CD4-positive, alpha-beta T cell treated with Interferon gamma for 1 hour (primary cell): Measurements from ENCODE around the gene XPNPEP1.

Experiments used
- DNase-seq: peaks from one replicate; pipeline ENCODE4 v3.0.0-alpha.2; 2020

XPNPEP1 gene

DNA sequence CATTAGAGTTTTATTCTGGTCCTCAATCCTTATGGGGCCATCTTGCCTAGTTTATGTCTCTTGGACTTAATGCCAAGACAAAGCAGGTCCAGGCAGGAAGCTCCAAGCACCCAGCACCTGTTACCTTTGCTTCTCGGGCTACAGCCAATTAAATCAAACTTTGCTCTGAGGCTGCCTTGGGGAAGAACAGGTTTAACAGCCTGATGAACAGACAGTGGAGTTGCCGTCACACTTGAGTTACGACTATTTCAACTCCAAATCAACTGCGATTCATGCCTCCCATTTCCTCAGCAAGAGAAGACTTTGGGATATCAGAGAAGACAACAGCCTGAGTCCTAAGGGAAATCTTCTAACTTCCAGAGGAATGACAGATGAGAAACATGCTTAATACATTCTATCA lies 62.2 kb downstream of the XPNPEP1 start:
- DNase-seq = no peak

DNA sequence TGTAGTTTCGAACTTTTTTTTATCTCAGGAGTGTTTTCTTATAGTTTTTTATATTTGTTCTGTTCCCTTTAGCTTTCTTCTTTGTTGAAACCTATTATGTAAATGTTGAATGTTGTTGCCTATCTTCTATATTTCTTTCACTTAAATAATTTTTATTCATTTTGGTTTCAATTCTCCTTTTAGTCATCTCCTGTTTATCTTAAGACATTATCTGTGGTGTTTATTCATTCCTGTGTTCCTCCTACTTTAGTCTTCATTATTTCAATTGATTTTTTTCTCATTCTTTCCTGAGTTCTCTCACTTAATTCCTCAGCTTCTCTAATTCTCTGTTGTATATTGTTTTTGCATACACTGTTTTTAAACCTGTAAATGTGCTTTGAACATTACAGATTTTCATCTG lies 64.1 kb downstream of the XPNPEP1 start:
- no peak for DNase-seq

DNA sequence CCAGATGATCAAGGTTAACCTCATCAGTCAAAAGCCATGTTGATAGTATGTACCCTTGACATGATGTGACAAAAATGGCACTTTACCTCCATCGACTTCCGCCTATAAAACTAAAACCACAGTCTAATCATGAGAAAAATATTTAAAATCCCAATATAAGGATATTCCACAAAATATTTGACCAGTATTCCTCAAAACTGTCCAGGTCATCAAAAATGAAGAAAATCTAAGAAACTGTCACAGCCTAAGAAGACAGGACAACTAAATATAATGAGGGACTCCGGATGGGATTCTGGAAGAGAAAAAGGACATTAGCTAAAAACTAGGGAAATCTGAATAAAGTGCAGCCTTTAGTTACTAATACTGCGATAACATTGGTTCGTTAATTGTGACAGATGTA lies 67.6 kb downstream of the XPNPEP1 start:
- no peak for DNase-seq

DNA sequence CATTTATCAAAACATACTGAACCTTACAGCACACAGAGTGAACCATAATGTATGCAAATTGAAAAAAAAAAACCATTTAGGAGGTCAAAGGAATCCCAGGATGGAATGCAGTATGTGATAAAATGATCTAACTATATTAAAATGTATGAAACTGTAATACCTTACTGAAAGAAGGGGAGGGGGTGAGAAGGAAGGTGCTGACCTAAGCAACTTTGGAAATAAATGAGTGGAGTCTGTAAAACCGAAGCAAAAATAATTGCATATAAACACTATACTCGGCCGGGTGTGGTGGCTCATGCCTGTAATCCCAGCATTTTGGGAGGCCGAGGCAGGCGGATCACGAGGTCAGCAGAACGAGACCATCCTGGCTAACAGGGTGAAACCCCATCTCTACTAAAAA lies 69.4 kb downstream of the XPNPEP1 start:
- no peak for DNase-seq

DNA sequence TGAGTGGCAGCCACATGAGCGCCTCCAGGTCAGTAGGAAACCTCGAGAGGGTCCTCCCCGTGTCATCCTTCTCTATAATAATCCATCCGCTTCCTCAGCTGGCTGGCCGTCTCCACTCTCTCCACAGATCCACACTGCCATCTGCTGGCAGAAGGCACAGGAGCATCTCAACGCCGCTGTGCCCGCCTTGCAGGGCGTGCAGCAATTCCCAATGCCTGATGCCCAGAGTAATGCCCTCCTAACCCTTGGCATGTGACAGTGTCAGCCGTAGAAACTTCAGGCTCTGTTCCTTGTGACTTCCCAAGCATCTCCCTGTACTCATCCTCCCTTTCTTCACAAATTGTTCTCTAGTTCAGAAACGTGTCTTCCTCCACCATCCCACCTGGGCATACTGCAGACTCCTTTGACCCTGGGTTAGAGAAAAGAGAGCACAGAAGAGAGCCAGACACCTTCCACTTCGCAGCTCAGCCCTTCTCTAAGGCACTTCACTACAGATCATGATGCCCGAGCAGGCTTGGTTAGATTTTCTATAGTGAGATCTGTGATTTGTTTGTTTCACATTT lies 70.8 kb downstream of the XPNPEP1 start:
- DNase-seq = peak; percentile 57

DNA sequence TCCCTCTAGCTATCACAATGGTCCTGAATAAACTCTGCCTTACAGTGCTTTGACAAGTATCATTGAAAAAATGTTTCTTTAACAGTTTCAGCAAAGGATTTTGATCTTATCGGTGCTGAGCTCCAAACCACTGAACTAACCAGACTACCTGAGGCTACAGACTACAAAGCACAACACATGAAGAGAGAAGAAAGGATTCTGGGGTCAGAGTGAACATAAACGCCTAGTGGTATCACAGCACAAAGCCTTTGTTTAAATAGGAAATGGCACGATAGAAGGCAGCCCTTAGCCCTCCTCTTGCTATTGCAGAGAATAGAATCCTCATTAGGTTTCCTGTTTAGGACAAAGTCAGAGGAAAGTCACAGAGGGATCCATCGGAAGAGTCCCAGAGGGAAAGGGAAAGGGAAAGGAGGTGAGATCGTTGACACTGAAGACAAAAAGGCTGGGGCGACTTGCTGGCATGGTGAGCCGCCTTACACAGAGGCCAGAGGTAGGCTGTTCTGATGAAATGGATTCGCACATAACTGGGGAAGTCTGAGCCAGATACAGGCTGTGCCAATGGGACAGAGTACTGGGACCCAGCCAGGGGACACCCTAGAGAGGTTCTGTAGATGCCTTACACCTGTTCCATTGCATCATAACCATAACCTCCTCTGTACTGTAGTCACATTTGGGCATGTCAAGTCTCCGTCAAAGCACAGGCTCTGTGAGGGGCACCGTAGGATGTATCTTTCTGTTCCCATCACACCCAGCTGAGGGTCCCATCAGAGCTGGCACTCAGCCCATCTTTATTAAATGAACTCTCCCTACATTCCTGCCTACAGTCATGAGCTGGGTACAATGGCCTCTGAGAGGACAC lies 71.5 kb downstream of the XPNPEP1 start:
- DNase-seq = no peak

DNA sequence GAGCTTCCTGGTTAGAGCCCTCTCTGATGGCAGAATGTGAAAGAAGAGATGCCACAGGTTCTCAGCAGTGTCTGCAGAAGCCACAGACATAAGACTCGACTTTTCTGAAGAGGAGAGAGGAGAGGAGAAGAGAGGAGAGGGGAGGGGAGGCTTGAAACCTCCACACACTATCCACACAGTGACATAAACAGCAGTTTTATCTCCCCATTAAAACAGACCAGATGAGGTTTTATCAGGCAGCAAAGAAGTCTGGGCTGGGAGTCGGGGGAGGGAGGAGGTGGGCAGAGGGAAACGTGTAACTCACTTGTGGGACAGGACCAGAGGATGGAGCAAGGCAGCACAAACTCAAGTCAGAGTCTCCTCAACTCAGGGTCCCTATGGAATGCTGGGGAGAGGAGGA lies 76.5 kb downstream of the XPNPEP1 start:
- DNase-seq = no peak

DNA sequence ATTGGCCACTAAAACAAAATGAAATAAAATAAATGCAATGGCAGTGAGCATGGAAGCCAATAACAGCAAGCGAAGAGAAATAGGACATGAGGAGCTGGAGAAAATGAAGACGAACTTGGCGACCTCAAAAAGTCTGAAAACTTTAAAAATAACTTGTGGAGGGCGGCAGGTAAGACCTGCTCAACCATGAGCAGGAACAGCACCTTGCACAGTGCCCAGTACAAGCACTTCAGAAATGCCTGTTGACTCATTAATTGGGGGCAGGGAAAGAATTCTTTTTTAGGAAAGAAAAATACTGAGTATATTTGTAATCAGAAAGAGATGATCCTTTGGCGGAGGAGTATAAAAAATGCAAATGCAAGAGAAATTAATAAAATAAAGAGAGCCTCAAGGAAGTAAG lies 78.0 kb downstream of the XPNPEP1 start:
- no peak for DNase-seq

DNA sequence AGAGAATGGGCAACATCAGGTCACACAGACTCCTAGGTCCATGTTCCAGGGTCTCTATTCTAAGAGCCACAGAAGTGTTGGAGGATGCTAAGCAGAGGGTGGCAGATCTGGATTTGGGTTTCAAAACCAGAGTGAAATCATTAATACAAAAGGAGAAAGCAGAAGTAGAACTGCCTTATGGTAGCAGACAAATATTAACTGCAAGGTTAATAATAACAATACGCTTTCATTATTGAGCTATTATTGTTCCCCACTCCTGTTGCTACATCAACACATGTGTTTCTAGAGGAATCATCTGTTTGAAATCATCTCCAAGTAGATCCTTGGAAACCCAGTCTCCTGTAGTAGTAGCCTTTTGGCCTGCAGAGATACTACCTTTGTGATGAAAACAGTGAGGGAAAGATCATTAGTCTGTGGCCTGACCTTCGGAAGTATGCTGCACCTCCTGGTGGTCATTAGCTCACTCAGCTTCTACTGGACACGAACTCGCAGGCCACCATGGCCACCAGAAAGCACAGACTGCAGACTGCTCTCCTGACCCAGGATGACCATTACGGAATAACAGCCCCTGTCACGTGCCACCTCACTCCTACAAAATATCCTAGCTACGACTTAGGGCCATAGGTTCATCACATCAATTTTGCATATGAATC lies 84.6 kb downstream of the XPNPEP1 start:
- DNase-seq = no peak

DNA sequence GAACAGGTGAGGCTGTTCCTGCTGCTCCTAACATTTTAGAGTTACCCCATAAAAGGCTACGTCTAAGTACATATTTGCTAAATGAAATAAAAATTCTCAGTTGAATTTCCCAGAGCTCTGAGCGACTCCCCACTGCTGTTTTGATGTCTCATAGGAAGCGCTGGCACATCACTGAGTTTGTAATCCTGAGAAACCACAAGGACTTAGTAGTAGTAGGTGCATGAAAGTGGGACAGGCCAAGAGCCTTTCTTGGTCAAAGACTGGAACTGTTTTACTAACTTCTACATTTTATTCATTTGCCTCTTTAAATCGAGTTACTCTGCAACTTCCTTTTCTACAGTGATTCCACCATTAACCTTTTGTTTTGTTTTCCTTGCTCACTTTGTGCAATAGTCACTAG lies 85.9 kb downstream of the XPNPEP1 start:
- DNase-seq = no peak

DNA sequence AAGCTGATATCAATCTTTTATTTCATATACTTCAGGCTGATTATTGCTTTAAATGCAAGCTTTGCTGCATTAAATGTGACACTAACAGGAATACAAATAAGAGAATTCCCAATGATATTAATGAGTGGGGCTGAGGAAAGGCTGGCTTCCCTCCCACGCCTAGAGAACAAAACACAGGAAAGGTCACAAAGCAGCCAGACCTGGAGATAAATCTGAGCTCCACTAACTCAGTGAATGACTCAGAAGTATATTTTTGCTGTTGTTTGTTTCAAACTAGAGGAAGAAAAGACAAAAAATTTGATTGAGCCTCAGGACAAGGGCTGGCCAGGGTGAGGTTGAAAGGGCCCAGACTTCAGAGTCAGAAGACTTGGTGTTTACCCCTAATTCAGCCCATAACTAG lies 88.1 kb downstream of the XPNPEP1 start:
- no peak for DNase-seq

DNA sequence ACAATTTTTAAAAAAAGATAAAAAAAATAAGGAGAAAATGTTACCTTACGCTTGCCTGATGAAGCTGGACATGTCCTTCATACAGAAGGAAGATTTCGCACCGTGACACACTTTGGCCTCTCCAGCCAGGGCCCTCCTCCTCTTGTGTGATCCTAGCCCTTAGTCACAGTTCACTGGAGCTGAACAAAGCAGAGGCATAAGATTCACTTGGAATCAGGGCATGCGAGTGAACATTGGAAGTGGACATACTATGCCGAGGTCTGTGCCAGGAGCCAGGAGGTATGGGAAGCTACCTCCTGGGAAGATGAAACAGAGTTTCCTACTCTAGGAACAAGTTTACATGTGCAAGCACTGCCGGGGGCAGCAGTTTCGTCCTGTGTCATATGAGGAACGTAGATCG lies 91.5 kb downstream of the XPNPEP1 start:
- no peak for DNase-seq

DNA sequence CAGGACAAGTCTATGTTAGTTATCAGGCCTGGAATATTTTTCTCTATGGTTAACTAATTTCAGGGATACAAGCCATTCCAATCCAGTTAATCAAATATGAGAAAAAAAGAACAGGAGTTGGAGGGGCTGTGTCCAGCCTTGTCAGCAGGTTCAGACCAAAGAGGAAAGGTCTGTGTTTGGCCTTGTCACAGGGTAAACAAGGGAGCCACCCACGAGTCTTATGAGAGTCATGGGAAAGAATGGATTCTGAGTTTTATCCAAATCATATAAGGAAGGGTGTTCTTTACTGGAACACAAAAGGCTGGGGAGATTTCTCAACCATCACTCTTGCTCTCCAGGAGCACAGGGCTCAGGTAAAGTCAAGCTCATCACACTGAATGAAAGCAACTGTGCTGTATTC lies 99.1 kb downstream of the XPNPEP1 start:
- no peak for DNase-seq

DNA sequence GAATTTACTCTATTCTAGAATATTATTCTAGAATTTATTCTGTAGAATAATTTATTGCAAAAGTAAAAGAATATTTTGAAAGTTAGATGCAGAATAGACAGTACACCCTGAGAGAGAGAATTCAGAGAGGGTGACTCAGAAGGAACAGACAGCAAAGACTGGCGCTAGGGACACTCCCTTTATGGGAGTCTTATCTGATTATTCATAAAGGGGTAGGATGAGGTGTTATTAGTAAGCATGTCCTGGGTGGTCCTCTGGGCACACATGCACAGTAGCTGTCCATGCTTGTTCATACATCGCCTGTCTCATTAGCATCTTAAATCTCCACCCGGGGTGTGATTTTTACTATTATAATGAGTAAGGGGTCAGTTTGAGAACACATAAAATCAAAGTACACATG lies 100.1 kb downstream of the XPNPEP1 start:
- DNase-seq = no peak

DNA sequence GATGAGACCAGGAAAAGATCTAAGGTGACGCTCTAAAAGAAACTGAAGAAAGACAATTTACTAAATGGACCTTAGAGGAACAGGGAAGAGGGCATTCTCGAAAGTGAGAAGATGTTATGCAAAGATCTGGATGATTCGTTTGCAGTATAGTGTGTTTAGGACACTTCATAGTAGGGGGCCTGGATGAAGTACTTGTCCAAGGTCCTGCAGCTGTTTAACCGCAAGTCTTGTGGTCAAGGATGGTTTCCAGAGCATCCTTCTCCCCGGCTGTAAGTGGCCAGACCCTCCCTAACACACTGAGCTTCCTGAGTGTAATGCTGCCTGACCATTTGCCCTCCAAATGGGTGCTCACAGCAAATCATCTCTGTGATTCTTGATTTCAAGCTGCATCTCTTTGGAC lies 101.6 kb downstream of the XPNPEP1 start:
- DNase-seq = no peak

DNA sequence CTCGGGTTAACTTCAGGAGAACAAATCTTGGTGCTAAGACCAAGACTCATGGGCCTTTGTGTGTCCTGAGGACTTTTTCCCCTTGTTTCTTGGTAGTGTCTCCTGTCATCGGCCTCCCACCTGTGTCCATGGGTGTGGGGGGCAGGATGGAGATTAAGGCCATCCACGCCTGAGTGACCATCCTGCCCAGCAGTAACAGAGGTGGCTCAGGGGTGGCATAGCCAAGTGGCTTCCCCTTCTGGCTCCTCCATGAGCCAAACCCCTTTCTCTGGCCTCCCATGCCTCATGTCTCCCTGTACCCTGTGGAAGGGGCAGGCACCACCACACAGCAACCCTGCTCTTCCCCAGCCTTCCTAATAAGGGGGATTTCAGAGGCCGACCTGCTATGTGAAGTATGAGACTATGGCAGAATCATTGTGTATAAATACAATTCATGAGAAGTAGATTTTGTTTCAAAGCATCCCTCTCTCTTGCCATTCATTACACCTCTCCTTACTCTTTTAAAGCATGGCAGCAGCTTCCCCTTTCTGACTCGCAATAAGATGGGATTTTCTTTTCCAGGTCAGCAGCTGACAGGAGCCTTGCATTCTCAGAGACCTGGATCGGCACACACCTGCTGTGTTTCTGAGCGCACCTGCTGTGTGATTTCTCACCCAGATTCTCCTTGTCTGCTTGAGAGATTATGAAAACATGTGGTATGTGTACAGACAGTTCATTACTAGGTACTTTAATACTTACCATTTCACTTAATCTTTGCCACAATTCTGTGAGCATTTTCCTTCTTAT lies 102.5 kb downstream of the XPNPEP1 start:
- DNase-seq = no peak

DNA sequence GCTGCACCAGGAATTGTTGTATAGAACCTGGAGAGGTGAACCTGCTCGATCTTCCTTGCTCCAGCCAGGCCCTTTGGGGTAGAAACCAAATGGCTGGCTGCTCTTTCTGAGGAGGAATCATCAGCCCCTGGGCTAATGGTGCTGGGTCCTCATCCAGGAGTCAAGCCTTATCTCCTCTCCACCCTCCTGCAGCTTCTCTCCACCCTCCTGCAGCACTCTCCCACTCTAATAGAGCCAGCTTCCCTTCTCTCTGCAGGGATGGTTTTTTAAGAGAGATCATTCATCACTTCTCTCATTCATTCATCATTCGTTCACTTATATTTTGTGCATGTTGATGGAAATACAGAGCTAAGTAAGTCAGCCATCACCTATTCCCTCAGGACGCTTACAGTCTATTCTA lies 103.5 kb downstream of the XPNPEP1 start:
- DNase-seq = no peak
